ENCODE measurements around the gene PAWR. TPM values are rescaled to one million over a fixed set of nuclear protein-coding genes. Genes with fewer than 3 reads are reported as not detected.

PAWR gene
- total RNA-seq, 1 experiment from 2014 or later, result 204 TPM

- intact Hi-C loops (cut with micrococcal nuclease; ENCODE audit: unreplicated experiment), result loop anchor here (5.0 kb wide), 1 partner anchor 35 kb away; no protein-coding TSS in a partner anchor
- TF ChIP-seq, protein P1, sequence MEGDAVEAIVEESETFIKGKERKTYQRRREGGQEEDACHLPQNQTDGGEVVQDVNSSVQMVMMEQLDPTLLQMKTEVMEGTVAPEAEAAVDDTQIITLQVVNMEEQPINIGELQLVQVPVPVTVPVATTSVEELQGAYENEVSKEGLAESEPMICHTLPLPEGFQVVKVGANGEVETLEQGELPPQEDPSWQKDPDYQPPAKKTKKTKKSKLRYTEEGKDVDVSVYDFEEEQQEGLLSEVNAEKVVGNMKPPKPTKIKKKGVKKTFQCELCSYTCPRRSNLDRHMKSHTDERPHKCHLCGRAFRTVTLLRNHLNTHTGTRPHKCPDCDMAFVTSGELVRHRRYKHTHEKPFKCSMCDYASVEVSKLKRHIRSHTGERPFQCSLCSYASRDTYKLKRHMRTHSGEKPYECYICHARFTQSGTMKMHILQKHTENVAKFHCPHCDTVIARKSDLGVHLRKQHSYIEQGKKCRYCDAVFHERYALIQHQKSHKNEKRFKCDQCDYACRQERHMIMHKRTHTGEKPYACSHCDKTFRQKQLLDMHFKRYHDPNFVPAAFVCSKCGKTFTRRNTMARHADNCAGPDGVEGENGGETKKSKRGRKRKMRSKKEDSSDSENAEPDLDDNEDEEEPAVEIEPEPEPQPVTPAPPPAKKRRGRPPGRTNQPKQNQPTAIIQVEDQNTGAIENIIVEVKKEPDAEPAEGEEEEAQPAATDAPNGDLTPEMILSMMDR (IDR thresholded peaks at IDR 0.05; ENCODE audit: unreplicated experiment), result no peak
- peaks cover 5% of the 10 kb centered on the region for H3K36me3 Mint-ChIP-seq (ENCODE audit: insufficient read depth, unreplicated experiment)
- H3K4me3 Mint-ChIP-seq (ENCODE audit: low read depth, unreplicated experiment), result no peak overlapping the region
- H3K27ac Mint-ChIP-seq (ENCODE audit: unreplicated experiment), result no peak overlapping the region
- no peak for DNase-seq
- BruUV-seq (replicated peaks), result no TSS peak
- no peaks in the 10 kb centered on the region for H3K27me3 Mint-ChIP-seq (ENCODE audit: unreplicated experiment)
- peaks cover 16% of the 10 kb centered on the region for H3K4me1 Mint-ChIP-seq (ENCODE audit: low read depth, unreplicated experiment)
- CTCF ChIA-PET, result no interaction called here
- H3K9me3 Mint-ChIP-seq (ENCODE audit: low read depth, unreplicated experiment), result no peaks in the 10 kb centered on the region
Observed at GRCh38 chr12:79601908-79602307, 88.9 kb downstream of the PAWR start.

DNA sequence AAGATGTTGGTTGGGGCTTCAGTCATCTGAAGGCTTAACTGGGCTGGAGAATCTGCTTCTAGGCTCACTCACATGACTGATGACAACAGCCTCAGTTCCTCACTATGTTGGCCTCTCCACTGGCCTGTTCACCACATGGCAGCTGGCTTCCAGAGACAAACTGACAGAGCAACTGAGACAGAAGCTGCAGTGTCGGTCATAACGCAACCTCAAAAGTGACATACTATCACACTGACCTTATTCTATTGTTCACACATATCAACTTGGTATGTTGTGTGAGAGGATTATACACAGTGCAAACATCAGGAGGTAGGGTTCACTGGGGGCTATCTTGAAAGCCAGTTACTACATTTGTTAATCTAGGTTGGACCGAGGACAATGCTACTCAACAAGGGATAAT, 92.9 kb downstream of the PAWR start:
- Mint-ChIP-seq H3K36me3 (ENCODE audit: insufficient read depth, unreplicated experiment) (peaks cover 14% of the 10 kb centered on the region), H3K4me1 (ENCODE audit: low read depth, unreplicated experiment) (peaks cover 7% of the 10 kb centered on the region), H3K9me3 (ENCODE audit: low read depth, unreplicated experiment) (no peaks in the 10 kb centered on the region), H3K4me3 (ENCODE audit: low read depth, unreplicated experiment) (no peak overlapping the region), H3K27ac (ENCODE audit: unreplicated experiment) (no peak overlapping the region), H3K27me3 (ENCODE audit: unreplicated experiment) (no peaks in the 10 kb centered on the region)
- no TSS peak for BruUV-seq (replicated peaks)
- CTCF ChIA-PET, result no interaction called here
- TF ChIP-seq, protein P1 (IDR thresholded peaks at IDR 0.05; ENCODE audit: unreplicated experiment), result no peak
- no peak for DNase-seq
- intact Hi-C loops (cut with micrococcal nuclease; ENCODE audit: unreplicated experiment), result no loop called here

DNA sequence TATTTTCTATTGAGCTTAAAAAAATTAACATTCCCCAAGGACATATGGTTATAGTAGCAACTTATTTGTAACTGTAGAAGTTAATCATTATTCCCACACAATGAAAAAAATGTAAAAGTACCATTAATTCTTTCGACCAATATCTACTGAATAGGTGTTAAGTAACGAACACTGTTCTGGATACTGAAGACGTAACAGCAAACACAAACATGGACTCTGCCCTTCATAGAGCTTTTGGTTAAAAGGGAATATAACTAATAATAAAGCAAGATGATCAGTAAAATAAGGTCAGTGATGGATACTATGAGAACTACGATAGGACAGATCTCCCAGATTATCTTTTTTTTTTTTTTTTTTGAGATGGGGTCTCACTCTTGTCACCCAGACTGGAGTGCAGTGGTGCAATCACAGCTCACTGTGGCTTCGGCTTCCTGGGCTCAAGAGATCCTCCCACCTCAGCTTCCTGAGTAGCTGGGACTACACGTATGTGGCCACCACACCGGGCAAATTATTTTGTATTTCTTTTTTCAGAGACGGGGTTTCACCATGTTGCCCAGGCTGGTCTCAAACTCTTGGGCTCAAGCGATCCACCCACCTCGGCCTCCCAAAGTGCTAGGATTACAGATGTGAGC, 93.9 kb downstream of the PAWR start:
- no peak overlapping the region for H3K27ac Mint-ChIP-seq (ENCODE audit: unreplicated experiment)
- TF ChIP-seq, protein P1 (IDR thresholded peaks at IDR 0.05; ENCODE audit: unreplicated experiment), result no peak
- peaks cover 17% of the 10 kb centered on the region for H3K36me3 Mint-ChIP-seq (ENCODE audit: insufficient read depth, unreplicated experiment)
- H3K27me3 Mint-ChIP-seq (ENCODE audit: unreplicated experiment), result no peaks in the 10 kb centered on the region
- no peak for DNase-seq
- BruUV-seq (replicated peaks), result no TSS peak
- intact Hi-C loops (cut with micrococcal nuclease; ENCODE audit: unreplicated experiment), result no loop called here
- peaks cover 8% of the 10 kb centered on the region for H3K4me1 Mint-ChIP-seq (ENCODE audit: low read depth, unreplicated experiment)
- H3K4me3 Mint-ChIP-seq (ENCODE audit: low read depth, unreplicated experiment), result no peak overlapping the region
- CTCF ChIA-PET, result no interaction called here
- H3K9me3 Mint-ChIP-seq (ENCODE audit: low read depth, unreplicated experiment), result no peaks in the 10 kb centered on the region

DNA sequence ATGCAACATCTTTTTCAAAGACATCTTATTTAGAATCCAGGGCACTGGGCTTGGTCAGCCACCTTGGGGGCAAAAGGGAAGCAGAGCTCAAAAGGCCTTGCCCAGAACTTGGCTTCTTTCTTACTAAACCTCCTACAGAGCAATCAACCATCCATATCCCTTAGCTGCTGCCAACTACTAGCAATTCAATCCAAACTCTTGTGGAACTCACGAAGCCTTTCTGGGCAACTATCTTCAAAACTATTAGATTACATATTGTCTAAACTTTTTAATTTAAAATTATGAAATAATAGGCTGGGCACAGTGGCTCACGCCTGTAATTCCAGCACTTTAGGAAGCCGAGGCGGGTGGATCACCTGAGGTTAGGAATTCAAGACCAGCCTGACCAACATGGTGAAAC, 95.5 kb downstream of the PAWR start:
- no peak for DNase-seq
- Mint-ChIP-seq H3K9me3 (ENCODE audit: low read depth, unreplicated experiment) (no peaks in the 10 kb centered on the region), H3K27me3 (ENCODE audit: unreplicated experiment) (no peaks in the 10 kb centered on the region), H3K36me3 (ENCODE audit: insufficient read depth, unreplicated experiment) (peaks cover 18% of the 10 kb centered on the region), H3K27ac (ENCODE audit: unreplicated experiment) (no peak overlapping the region), H3K4me3 (ENCODE audit: low read depth, unreplicated experiment) (no peak overlapping the region), H3K4me1 (ENCODE audit: low read depth, unreplicated experiment) (peaks cover 8% of the 10 kb centered on the region)
- intact Hi-C loops (cut with micrococcal nuclease; ENCODE audit: unreplicated experiment), result no loop called here
- TF ChIP-seq, protein P1 (IDR thresholded peaks at IDR 0.05; ENCODE audit: unreplicated experiment), result no peak
- CTCF ChIA-PET, result no interaction called here
- BruUV-seq (replicated peaks), result no TSS peak
